GM12864 (cell line): ENCODE results near the gene TBX19.
"Not testable (repeated sequence)": the region's sequence is repeated elsewhere in the genome, so short reads cannot be mapped to it uniquely, and the experiment has no call there.

Source experiments
- DNase-seq: peaks from one replicate; pipeline ENCODE4 v3.0.0-alpha.2; 2011; ENCODE audit warnings: low read depth
- H3K4me3 ChIP-seq: 2 replicates; pipeline ENCODE4 v1.5.1; 2011; ENCODE audit warnings: mild to moderate bottlenecking, low read depth, low read length, control low read depth
- TF ChIP-seq, protein P1 (sequence below): IDR thresholded peaks from 2 replicates; pipeline ENCODE4 v1.5.1; 2011; ENCODE audit warnings: low read depth, mild to moderate bottlenecking, moderate library complexity, low read length, control low read depth, inconsistent platforms; ENCODE audit errors: missing control alignments

TBX19 gene

DNA sequence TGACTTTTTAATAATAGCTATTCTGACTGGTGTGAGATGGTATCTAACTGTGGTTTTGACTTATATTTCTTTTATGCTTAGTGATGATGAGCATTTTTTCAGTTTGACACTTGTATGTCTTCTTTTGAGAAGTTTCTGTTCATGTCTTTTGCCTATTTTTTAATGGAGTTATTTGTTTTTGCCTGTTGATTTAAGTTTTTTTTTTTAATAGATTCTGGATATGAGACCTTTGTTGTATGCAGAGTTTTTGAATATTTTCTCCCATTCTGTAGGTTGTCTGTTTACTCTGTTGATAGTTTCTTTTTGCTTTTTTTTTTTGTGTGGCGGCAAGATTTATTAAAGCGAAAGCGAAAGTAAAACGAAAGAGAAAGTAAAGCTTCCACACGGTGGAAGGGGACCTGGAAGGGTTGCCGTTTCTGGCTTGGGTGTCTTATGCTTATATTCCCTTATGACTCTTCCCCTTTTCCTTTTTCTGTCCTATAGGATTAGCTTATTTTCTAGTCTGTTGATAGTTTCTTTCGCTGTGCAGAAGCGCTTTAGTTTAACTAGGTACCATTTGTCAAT lies 67.6 kb downstream of the TBX19 start:
- H3K4me3 ChIP-seq, result peak overlapping the region; percentile 43
- TF ChIP-seq, protein P1, sequence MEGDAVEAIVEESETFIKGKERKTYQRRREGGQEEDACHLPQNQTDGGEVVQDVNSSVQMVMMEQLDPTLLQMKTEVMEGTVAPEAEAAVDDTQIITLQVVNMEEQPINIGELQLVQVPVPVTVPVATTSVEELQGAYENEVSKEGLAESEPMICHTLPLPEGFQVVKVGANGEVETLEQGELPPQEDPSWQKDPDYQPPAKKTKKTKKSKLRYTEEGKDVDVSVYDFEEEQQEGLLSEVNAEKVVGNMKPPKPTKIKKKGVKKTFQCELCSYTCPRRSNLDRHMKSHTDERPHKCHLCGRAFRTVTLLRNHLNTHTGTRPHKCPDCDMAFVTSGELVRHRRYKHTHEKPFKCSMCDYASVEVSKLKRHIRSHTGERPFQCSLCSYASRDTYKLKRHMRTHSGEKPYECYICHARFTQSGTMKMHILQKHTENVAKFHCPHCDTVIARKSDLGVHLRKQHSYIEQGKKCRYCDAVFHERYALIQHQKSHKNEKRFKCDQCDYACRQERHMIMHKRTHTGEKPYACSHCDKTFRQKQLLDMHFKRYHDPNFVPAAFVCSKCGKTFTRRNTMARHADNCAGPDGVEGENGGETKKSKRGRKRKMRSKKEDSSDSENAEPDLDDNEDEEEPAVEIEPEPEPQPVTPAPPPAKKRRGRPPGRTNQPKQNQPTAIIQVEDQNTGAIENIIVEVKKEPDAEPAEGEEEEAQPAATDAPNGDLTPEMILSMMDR, result no peak
- no peak for DNase-seq

DNA sequence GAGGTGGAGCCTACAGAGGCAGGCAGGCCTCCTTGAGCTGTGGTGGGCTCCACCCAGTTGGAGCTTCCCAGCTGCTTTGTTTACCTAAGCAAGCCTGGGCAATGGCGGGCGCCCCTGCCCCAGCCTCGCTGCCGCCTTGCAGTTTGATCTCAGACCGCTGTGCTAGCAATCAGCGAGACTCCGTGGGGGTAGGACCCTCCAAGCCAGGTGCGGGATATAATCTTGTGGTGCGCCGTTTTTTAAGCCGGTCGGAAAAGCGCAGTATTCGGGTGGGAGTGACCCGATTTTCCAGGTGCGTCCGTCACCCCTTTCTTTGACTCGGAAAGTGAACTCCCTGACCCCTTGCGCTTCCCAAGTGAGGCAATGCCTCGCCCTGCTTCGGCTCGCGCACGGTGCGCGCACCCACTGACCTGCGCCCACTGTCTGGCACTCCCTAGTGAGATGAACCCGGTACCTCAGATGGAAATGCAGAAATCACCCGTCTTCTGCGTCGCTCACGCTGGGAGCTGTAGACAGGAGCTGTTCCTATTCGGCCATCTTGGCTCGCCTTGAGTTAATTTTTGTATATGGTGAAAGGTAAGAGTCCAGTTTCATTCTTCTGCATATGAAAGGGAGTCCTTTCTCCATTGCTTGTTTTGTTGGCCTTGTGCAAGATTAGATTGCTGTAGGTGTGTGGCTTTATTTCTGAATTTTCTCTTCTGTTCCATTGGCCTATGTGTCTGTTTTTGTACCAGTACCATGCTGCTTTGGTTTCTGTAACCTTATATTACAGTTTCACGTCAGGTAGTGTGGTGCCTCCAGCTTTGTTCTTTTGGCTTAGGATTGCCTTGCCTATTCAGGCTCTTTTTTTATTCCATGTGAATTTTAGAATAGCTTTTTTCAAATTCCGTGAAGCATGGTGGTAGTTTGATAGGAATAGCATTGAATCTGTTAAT lies 73.9 kb downstream of the TBX19 start:
- not testable (repeated sequence) for DNase-seq, H3K4me3 ChIP-seq

DNA sequence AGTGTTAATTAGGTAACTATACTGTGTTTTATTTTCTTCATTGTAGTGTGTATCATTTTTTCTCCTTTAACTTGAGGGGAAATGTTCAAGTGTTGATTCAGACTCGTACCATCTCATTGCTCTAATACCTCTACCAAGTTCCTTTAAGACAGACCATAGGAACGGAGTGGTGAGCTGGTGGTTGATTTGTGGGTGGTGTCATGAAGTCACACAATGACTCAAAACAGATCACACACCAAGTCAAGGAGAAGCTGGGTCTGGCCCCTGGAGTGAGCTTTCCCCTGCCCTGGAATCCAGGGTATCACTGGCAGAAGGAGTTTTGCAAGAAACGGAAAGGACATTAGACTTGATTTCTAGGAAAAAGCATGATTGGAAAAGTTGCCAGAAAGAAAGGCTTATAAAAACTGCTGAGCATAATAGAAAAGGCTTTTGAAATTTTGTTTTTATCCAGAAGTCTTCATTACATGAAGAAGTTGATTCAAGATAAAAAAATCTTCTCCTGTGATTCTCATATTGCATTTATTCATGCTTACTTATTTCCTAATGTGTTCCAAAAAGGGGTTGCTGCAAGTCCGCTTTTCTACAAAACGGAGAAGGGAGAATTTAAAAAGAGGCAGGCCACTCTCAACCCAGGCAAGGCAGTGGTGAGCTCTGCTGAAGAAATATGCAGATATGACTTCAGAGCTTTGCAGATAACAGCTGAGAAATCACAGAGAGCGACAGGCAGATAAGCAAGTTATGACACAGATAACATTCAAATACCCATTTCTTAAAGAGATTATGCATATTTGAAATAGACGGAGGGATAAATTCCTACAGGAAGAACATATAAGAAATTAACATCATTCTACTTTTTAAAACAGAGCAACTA lies 79.7 kb downstream of the TBX19 start:
- DNase-seq, result no peak
- H3K4me3 ChIP-seq, result no peak overlapping the region
- TF ChIP-seq, protein P1, result no peak

- no peak for DNase-seq
- TF ChIP-seq, protein P1, result no peak
- H3K4me3 ChIP-seq, result no peak overlapping the region
Observed at GRCh38 chr1:168361252-168361651, 80.6 kb downstream of the TBX19 start.

DNA sequence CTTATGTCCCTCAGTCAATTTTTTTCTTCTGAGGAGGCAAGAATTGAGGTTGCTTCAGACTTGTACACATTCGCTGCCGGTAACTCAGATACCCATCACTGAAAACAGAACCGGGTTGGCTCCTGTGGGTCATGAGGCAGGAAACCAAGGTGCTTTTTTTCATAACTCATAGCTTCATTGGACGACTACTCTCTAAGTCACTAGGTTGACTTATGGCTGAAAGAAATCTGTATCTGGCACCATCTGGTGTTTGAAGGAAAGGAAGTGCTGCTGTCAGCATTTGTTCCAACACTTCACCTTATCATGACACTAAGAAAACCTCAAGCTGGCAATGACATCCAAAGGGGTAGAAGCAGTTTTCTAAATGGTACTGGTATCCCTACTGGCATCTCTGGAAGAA lies 82.3 kb downstream of the TBX19 start:
- no peak for DNase-seq
- H3K4me3 ChIP-seq, result no peak overlapping the region
- TF ChIP-seq, protein P1, result no peak
